H9 (cell line): ENCODE measurements around the gene NPFFR2. TPM values are rescaled to one million over a fixed set of nuclear protein-coding genes. Genes with fewer than 3 reads are reported as not detected.

Experiments used
- DNase-seq: peaks from one replicate; pipeline ENCODE4 v3.0.0-alpha.2; 2017
- H2AFZ ChIP-seq: one replicate; pipeline ENCODE4 v1.6.1; 2013; ENCODE audit warnings: mild to moderate bottlenecking, low read length, control low read depth, moderate library complexity
- H2AK5ac ChIP-seq: 2 replicates; pipeline ENCODE4 v1.6.1; 2013; ENCODE audit warnings: low read length, control low read depth, mixed read lengths; ENCODE audit not compliant: insufficient read length
- H2BK120ac ChIP-seq: one replicate; pipeline ENCODE4 v1.6.1; 2013; ENCODE audit warnings: low read depth, mild to moderate bottlenecking, low read length, control low read depth, inconsistent platforms; ENCODE audit not compliant: poor library complexity, severe bottlenecking
- H2BK12ac ChIP-seq: 2 replicates; pipeline ENCODE4 v1.6.1; 2013; ENCODE audit warnings: low read length, control low read depth, mixed read lengths, low read depth; ENCODE audit not compliant: insufficient read length
- H2BK15ac ChIP-seq: 2 replicates; pipeline ENCODE4 v1.6.1; 2013; ENCODE audit warnings: low read depth, low read length, control low read depth
- H2BK20ac ChIP-seq: one replicate; pipeline ENCODE4 v1.6.1; 2013; ENCODE audit warnings: low read depth, mild to moderate bottlenecking, low read length, control low read depth, inconsistent platforms; ENCODE audit not compliant: poor library complexity, severe bottlenecking
- H2BK5ac ChIP-seq: 2 replicates; pipeline ENCODE4 v1.6.1; 2013; ENCODE audit warnings: low read length, control low read depth, mixed read lengths; ENCODE audit not compliant: insufficient read length
- H3K14ac ChIP-seq: 2 replicates; pipeline ENCODE4 v1.6.1; 2013; ENCODE audit warnings: low read length, control low read depth; ENCODE audit not compliant: insufficient read depth
- H3K18ac ChIP-seq: 2 replicates; pipeline ENCODE4 v1.6.1; 2013; ENCODE audit warnings: low read depth, mild to moderate bottlenecking, mixed read lengths, low read length, control low read depth; ENCODE audit not compliant: insufficient read length
- H3K23ac ChIP-seq: 2 replicates; pipeline ENCODE4 v1.6.1; 2013; ENCODE audit warnings: low read length, control low read depth, mixed read lengths, low read depth; ENCODE audit not compliant: insufficient read length
- H3K23me2 ChIP-seq: 2 replicates; pipeline ENCODE4 v1.6.1; 2013; ENCODE audit warnings: low read depth, mild to moderate bottlenecking, mixed read lengths, low read length, control low read depth; ENCODE audit not compliant: insufficient read length, poor library complexity, severe bottlenecking
- H3K27ac ChIP-seq: 2 replicates; pipeline ENCODE4 v1.5.1; 2013; ENCODE audit warnings: low read length, control low read depth, mixed read lengths, low read depth; ENCODE audit not compliant: insufficient read length
- H3K27me3 ChIP-seq: 2 replicates; pipeline ENCODE4 v1.6.1; 2013; ENCODE audit warnings: low read length, control low read depth, inconsistent platforms; ENCODE audit not compliant: insufficient read depth
- H3K4ac ChIP-seq: 2 replicates; pipeline ENCODE4 v1.6.1; 2013; ENCODE audit warnings: low read depth, mild to moderate bottlenecking, control low read depth, inconsistent platforms, low read length, moderate library complexity
- H3K4me1 ChIP-seq: 2 replicates; pipeline ENCODE4 v1.6.1; 2013; ENCODE audit warnings: low read length, control low read depth, inconsistent platforms; ENCODE audit not compliant: insufficient read depth
- H3K4me2 ChIP-seq: 2 replicates; pipeline ENCODE4 v1.6.1; 2013; ENCODE audit warnings: low read length, control low read depth, mixed read lengths; ENCODE audit not compliant: insufficient read length, insufficient read depth
- H3K56ac ChIP-seq: 2 replicates; pipeline ENCODE4 v1.6.1; 2013; ENCODE audit warnings: low read depth, mild to moderate bottlenecking, mixed read lengths, low read length, control low read depth; ENCODE audit not compliant: insufficient read length
- H3K79me1 ChIP-seq: 2 replicates; pipeline ENCODE4 v1.6.1; 2013; ENCODE audit warnings: low read depth, mild to moderate bottlenecking, moderate library complexity, low read length, control low read depth, inconsistent platforms; ENCODE audit not compliant: insufficient read depth, poor library complexity, severe bottlenecking
- H3K79me2 ChIP-seq: 2 replicates; pipeline ENCODE4 v1.6.1; 2013; ENCODE audit warnings: low read length, control low read depth, inconsistent platforms; ENCODE audit not compliant: insufficient read depth
- H3K9ac ChIP-seq: 2 replicates; pipeline ENCODE4 v1.6.1; 2013; ENCODE audit warnings: low read length, control low read depth, mixed read lengths; ENCODE audit not compliant: insufficient read length; ENCODE audit errors: extremely low read depth
- H3K9me3 ChIP-seq: one replicate; pipeline ENCODE4 v1.6.1; 2013; ENCODE audit warnings: low read depth, low read length, inconsistent platforms; ENCODE audit not compliant: control insufficient read depth
- H3T11ph ChIP-seq: one replicate; pipeline ENCODE4 v1.6.1; 2013; ENCODE audit warnings: mild to moderate bottlenecking, low read length, control low read depth, inconsistent platforms
- H4K20me1 ChIP-seq: one replicate; pipeline ENCODE4 v1.6.1; 2013; ENCODE audit not compliant: control insufficient read depth, insufficient read length, insufficient read depth
- H4K5ac ChIP-seq: 2 replicates; pipeline ENCODE4 v1.6.1; 2013; ENCODE audit warnings: low read depth, mild to moderate bottlenecking, mixed read lengths, low read length, control low read depth; ENCODE audit not compliant: insufficient read length
- H4K8ac ChIP-seq: replicated peaks from 2 replicates; pipeline ENCODE4 v1.6.1; 2013; ENCODE audit warnings: low read length, control low read depth, mixed read lengths, low read depth; ENCODE audit not compliant: insufficient read length
- H4K91ac ChIP-seq: 2 replicates; pipeline ENCODE4 v1.6.1; 2013; ENCODE audit warnings: low read depth, mild to moderate bottlenecking, moderate library complexity, mixed read lengths, low read length, control low read depth; ENCODE audit not compliant: insufficient read length
- H3K27ac Mint-ChIP-seq, 3 experiments: 2 replicates in 2 of 3; 3 replicates in 1 of 3; pipeline ENCODE4 v1.8.0; 2020 to 2021; ENCODE audit warnings: mixed read lengths in 3 of 3, mild to moderate bottlenecking in 1 of 3, moderate library complexity in 1 of 3
- H3K27me3 Mint-ChIP-seq: 2 replicates; pipeline ENCODE4 v1.8.0; 2021; ENCODE audit warnings: low read depth, mild to moderate bottlenecking, moderate library complexity, mixed read lengths
- H3K36me3 Mint-ChIP-seq, 3 experiments: 2 replicates in 2 of 3; 3 replicates in 1 of 3; pipeline ENCODE4 v1.8.0; 2020 to 2021; ENCODE audit warnings: low read depth in 3 of 3, mixed read lengths in 3 of 3; ENCODE audit not compliant: insufficient read depth in 1 of 3
- H3K4me1 Mint-ChIP-seq, 2 experiments: 2 replicates each; pipeline ENCODE4 v1.8.0; 2020; ENCODE audit warnings: mixed read lengths in 2 of 2
- H3K4me3 Mint-ChIP-seq, 2 experiments: 2 replicates in 1 of 2; 3 replicates in 1 of 2; pipeline ENCODE4 v1.8.0; 2020 to 2021; ENCODE audit warnings: mild to moderate bottlenecking in 2 of 2, mixed read lengths in 2 of 2, moderate library complexity in 1 of 2
- H3K9me3 Mint-ChIP-seq, 2 experiments: 2 replicates in 1 of 2; 3 replicates in 1 of 2; pipeline ENCODE4 v1.8.0; 2020; ENCODE audit warnings: mild to moderate bottlenecking in 2 of 2, mixed read lengths in 2 of 2, moderate library complexity in 1 of 2
- WGBS: extraction: QIAGEN DNeasy Blood & Tissue Kit; methylation state at CpG from one replicate; pipeline ENCODE4 v1.1.7; 2013; ENCODE audit warnings: missing lambda C conversion rate, low lambda C conversion rate, mixed read lengths; ENCODE audit not compliant: insufficient read length; ENCODE audit errors: extremely low coverage; 5-methylcytosine and 5-hydroxymethylcytosine counted together
- total RNA-seq: library from RNA; stranded (reverse); gene quantifications from 2 replicates; pipeline ENCODE4 v1.2.1, GENCODE V29; 2021
- TF ChIP-seq, protein P1 (sequence below): fragments of 200-600 bp; sonication (generic); conservative IDR thresholded peaks from 3 replicates; pipeline ENCODE4 v1.8.0; 2021; ENCODE audit warnings: antibody characterized with exemption, mild to moderate bottlenecking

Gene NPFFR2
- total RNA-seq, 1 experiment from 2014 or later, result 7.3 TPM

DNA sequence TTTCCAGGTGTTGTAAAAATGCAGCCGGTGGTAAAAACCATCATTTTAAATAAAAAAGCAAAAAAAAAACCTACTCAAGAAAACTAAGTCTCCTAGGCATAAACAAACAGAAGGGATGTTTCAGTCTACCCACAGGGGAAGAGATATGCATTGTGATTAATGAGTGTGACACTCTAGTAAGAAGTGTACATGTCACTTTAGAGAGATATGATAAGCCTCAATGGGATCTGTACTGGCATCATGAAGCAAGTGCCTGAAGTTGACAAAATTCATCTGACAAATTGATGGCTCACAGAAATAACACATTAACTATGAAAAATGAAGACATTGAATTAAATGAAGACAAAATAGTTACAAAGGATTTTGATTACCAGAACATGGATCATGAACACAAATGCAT is 162.7 kb downstream of the NPFFR2 start:
- Mint-ChIP-seq H3K27me3 (no peaks in the 10 kb centered on the region), H3K4me1 (no peaks in the 10 kb centered on the region), H3K4me3 (no peak overlapping the region), H3K36me3 (peaks cover 4 to 15% (median 10%) of the 10 kb centered on the region in 3 experiments; a peak in 6 of 7 replicates), H3K27ac (no peak overlapping the region), H3K9me3 (peaks cover 4 to 6% of the 10 kb centered on the region in 2 experiments; a peak in 3 of 5 replicates)
- Histone ChIP-seq H2AK5ac (no peak overlapping the region), H3K4me2 (no peak overlapping the region), H3K4me1 (no peaks in the 10 kb centered on the region), H4K20me1 (no peaks in the 10 kb centered on the region), H2BK12ac (no peak overlapping the region), H3K27ac (no peak overlapping the region), H3T11ph (no peak overlapping the region), H3K23me2 (no peaks in the 10 kb centered on the region), H3K79me2 (no peaks in the 10 kb centered on the region), H3K79me1 (no peaks in the 10 kb centered on the region), H2BK15ac (no peak overlapping the region), H3K14ac (no peak overlapping the region), H3K9ac (no peak overlapping the region), H4K8ac (no peak overlapping the region), H4K5ac (no peak overlapping the region), H2BK120ac (no peak overlapping the region), H3K9me3 (no peaks in the 10 kb centered on the region), H3K56ac (no peak overlapping the region), H2AFZ (no peak overlapping the region), H3K18ac (no peak overlapping the region), H4K91ac (no peak overlapping the region), H3K23ac (no peak overlapping the region), H3K4ac (no peak overlapping the region), H2BK20ac (no peak overlapping the region), H2BK5ac (no peak overlapping the region), H3K27me3 (no peaks in the 10 kb centered on the region)
- TF ChIP-seq, protein P1, sequence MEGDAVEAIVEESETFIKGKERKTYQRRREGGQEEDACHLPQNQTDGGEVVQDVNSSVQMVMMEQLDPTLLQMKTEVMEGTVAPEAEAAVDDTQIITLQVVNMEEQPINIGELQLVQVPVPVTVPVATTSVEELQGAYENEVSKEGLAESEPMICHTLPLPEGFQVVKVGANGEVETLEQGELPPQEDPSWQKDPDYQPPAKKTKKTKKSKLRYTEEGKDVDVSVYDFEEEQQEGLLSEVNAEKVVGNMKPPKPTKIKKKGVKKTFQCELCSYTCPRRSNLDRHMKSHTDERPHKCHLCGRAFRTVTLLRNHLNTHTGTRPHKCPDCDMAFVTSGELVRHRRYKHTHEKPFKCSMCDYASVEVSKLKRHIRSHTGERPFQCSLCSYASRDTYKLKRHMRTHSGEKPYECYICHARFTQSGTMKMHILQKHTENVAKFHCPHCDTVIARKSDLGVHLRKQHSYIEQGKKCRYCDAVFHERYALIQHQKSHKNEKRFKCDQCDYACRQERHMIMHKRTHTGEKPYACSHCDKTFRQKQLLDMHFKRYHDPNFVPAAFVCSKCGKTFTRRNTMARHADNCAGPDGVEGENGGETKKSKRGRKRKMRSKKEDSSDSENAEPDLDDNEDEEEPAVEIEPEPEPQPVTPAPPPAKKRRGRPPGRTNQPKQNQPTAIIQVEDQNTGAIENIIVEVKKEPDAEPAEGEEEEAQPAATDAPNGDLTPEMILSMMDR, result no peak
- WGBS, result no CpG with 5 or more reads among the region's 1 CpG
- DNase-seq, result no peak

Other genes starting within 250 kb of the NPFFR2 start
- gene GC, start 247.9 kb upstream of the NPFFR2 start, total RNA-seq, result 0.15 TPM in 1 of 2 replicates, not detected in the other